ENCODE data around the gene ARHGDIB.

GRCh38 chr12:14946861-14947260, 14.5 kb downstream of the ARHGDIB start:
- TF ChIP-seq CTCF (IDR thresholded peaks at IDR 0.05 in 4 of 5, conservative IDR thresholded peaks at IDR 0.05 in 1 of 5) (no peak), POLR2A (IDR thresholded peaks at IDR 0.05) (no peak)

All from gastrocnemius medialis (tissue), 4 donors.